HUES64 (cell line): ENCODE results near the gene CACNA1C.

Source experiments
- H3K27ac ChIP-seq: 2 replicates; pipeline ENCODE4 v1.7.0; 2013; ENCODE audit warnings: low read depth, low read length, inconsistent platforms
- H3K27me3 ChIP-seq: 2 replicates; pipeline ENCODE4 v1.6.1; 2013; ENCODE audit warnings: mild to moderate bottlenecking, low read length; ENCODE audit not compliant: insufficient read depth
- H3K36me3 ChIP-seq: 2 replicates; pipeline ENCODE4 v1.6.1; 2013; ENCODE audit warnings: mild to moderate bottlenecking, low read length; ENCODE audit not compliant: insufficient read depth
- H3K4me1 ChIP-seq: 2 replicates; pipeline ENCODE4 v1.6.1; 2013; ENCODE audit warnings: mild to moderate bottlenecking, low read length, moderate library complexity; ENCODE audit not compliant: insufficient read depth
- H3K4me3 ChIP-seq: 2 replicates; pipeline ENCODE4 v1.5.1; 2013; ENCODE audit warnings: mild to moderate bottlenecking, low read length, moderate library complexity
- H3K9ac ChIP-seq: 2 replicates; pipeline ENCODE4 v1.6.1; 2013; ENCODE audit warnings: mild to moderate bottlenecking, low read depth, low read length
- H3K9me3 ChIP-seq: 2 replicates; pipeline ENCODE4 v1.6.1; 2013; ENCODE audit warnings: low read depth, low read length; ENCODE audit not compliant: insufficient read depth
- WGBS: fragments of 150-250, 120-280 bp; methylation state at CpG from one replicate; pipeline ENCODE4 v1.1.7; 2013; ENCODE audit warnings: missing lambda C conversion rate; 5-methylcytosine and 5-hydroxymethylcytosine counted together

The CACNA1C gene

DNA sequence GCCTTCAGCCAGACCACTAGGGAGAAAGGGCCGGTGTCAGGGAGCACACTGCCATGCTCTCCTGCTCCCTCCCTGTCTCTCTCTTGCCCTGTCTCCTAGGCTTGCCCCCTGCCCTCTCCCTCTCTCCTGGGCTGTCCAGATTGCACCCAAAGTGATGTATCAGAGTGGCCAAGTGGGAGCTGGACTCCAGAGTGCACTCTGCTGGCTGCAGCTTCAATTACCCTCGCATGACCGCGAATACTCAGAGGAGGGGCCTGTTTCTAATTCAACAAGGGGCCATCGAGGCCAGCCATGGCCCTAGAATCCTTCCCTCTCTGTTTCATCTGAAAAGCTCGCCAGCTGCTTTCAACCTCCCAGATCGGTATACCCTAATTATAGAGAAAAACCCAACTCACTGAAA, 535.6 kb downstream of the CACNA1C start:
- WGBS = 88% methylated on average over 7 of the region's 7 CpGs
- H3K27ac ChIP-seq = no peak overlapping the region
- H3K9ac ChIP-seq = no peak overlapping the region
- H3K4me3 ChIP-seq = no peak overlapping the region
- peaks cover 20% of the 10 kb centered on the region for H3K27me3 ChIP-seq
- peaks cover 9% of the 10 kb centered on the region; the same call in 1 of the 2 replicates for H3K4me1 ChIP-seq
- H3K36me3 ChIP-seq = no peaks in the 10 kb centered on the region
- H3K9me3 ChIP-seq = no peaks in the 10 kb centered on the region

DNA sequence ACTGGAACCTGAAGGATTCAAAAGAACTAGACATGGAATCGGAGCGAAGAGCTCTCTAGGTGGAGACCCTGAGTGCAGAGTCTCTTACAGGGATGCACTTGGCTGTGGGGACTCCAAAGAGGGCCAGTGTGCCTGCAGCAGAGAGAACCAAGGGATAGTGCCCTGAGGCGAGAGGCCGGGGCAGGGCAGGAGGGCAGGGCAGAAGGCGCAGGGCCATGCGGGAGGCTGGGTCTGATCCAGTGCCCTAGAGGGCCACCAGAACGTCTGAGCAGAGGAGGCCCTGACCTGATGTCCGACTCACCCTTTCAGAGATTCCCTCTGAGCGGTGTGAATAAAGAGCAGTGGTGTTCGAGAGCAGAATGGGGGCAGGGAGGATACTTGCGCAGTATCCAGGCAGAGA, 536.6 kb downstream of the CACNA1C start:
- H3K9me3 ChIP-seq = peaks cover 9% of the 10 kb centered on the region; the same call in 1 of the 2 replicates
- no peaks in the 10 kb centered on the region for H3K36me3 ChIP-seq
- peaks cover 10% of the 10 kb centered on the region for H3K27me3 ChIP-seq
- H3K27ac ChIP-seq = no peak overlapping the region
- WGBS = 94% methylated on average over 11 of the region's 11 CpGs
- no peak overlapping the region for H3K9ac ChIP-seq
- no peak overlapping the region for H3K4me3 ChIP-seq
- peaks cover 9% of the 10 kb centered on the region; the same call in 1 of the 2 replicates for H3K4me1 ChIP-seq

GRCh38 chr12:2593045-2593444, 540.3 kb downstream of the CACNA1C start:
- Histone ChIP-seq H3K9ac (no peak overlapping the region), H3K4me3 (no peak overlapping the region), H3K36me3 (no peaks in the 10 kb centered on the region), H3K9me3 (peaks cover 12% of the 10 kb centered on the region; the same call in 1 of the 2 replicates), H3K27me3 (no peaks in the 10 kb centered on the region), H3K27ac (no peak overlapping the region), H3K4me1 (no peaks in the 10 kb centered on the region)
- 87% methylated on average over 5 of the region's 5 CpGs for WGBS

- no peaks in the 10 kb centered on the region for H3K36me3 ChIP-seq
- H3K9ac ChIP-seq = no peak overlapping the region
- no peak overlapping the region for H3K27ac ChIP-seq
- H3K9me3 ChIP-seq = peaks cover 12% of the 10 kb centered on the region; the same call in 1 of the 2 replicates
- 0 out of 2 replicates have a peak, but pooled peaks cover 2% of the 10 kb centered on the region for H3K4me1 ChIP-seq
- H3K27me3 ChIP-seq = no peaks in the 10 kb centered on the region
- WGBS = 92% methylated on average over 5 of the region's 6 CpGs
- H3K4me3 ChIP-seq = no peak overlapping the region
These were observed 543.7 kb downstream of the CACNA1C start for GRCh38 chr12:2596441-2596840.

- WGBS = 93% methylated on average over 8 of the region's 8 CpGs
These were observed 552.5 kb downstream of the CACNA1C start for GRCh38 chr12:2605301-2605700.

DNA sequence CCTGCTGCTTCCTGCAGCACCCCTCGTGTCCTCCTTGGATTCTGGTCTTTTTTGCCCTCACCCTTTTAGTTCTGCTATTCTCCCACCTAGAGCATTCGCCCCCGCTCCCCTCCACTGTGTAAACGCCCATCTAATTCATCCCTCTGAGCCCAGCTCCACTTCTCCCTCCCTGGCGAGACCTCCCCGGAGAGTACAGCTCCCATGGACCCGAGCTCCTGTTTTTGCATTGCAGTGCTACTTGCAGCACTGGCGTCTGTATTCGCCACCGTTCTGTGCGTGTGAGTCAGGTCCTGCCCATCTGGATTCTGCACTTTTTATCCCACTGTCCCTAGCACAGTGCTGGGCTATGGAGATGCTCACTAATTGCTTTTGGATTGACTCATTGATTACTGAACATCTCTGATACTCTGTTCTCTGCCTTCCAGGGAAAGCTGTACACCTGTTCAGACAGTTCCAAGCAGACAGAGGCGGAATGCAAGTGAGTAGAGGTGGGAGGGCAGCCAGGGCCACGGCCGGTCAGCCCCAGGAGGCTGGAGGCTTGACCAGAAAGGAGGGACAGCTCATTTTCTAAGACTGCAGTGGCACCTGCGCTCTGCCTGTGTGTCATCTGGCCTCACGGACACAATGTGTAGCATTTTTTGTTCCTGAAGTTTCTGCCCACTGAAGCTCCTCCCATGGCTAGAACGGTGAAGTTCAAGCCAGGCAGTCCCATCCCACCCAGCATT, 553.6 kb downstream of the CACNA1C start:
- Histone ChIP-seq H3K4me1 (peaks cover 4% of the 10 kb centered on the region; the same call in 1 of the 2 replicates), H3K27ac (no peak overlapping the region), H3K4me3 (no peak overlapping the region), H3K27me3 (no peaks in the 10 kb centered on the region), H3K9ac (no peak overlapping the region), H3K9me3 (no peaks in the 10 kb centered on the region), H3K36me3 (no peaks in the 10 kb centered on the region)
- 92% methylated on average over 17 of the region's 17 CpGs for WGBS

More at GRCh38 chr12:2605301-2605700, 552.5 kb downstream of the CACNA1C start:
- Histone ChIP-seq H3K27me3 (no peaks in the 10 kb centered on the region), H3K36me3 (no peaks in the 10 kb centered on the region), H3K9ac (no peak overlapping the region), H3K4me1 (peaks cover 4% of the 10 kb centered on the region; the same call in 1 of the 2 replicates), H3K4me3 (no peak overlapping the region), H3K27ac (no peak overlapping the region), H3K9me3 (no peaks in the 10 kb centered on the region)

DNA sequence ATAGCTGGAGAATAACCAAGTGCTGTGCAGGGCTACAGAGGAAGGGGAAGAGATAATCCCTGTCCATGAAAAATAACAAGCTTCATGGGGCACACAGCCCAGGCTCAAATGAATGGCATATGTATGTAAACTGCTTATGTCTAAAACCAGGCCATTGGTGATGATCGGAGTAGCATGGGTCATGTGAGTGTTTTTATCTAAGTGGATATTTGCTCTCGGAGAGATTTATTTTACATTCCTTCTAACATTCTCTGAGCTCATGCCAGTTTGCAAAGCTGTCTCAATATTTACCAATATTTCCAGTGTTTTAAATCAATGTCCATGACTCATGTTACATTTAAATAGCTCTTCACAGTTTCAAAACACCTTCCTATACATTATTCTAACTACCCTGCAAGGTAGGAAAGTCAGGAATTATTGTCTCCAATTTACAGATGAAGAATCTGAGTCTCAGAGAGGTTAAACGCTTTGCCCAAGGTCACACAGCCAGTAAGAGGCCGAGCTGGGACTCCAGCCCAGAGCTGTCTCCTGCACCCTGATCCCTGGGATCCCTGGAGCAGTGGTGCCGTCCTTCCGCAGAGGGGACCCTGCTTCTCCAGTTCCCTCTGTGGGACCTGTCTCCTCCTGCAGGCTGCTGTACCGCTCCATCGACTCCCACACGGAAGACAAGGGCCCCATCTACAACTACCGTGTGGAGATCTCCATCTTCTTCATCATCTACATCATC, 555.3 kb downstream of the CACNA1C start:
- Histone ChIP-seq H3K27ac (no peak overlapping the region), H3K9ac (no peak overlapping the region), H3K36me3 (no peaks in the 10 kb centered on the region), H3K9me3 (no peaks in the 10 kb centered on the region), H3K27me3 (no peaks in the 10 kb centered on the region), H3K4me1 (peaks cover 4% of the 10 kb centered on the region; the same call in 1 of the 2 replicates), H3K4me3 (no peak overlapping the region)
- WGBS = 93% methylated on average over 10 of the region's 10 CpGs

- Histone ChIP-seq H3K9ac (no peak overlapping the region), H3K27me3 (no peaks in the 10 kb centered on the region), H3K9me3 (no peaks in the 10 kb centered on the region), H3K27ac (no peak overlapping the region), H3K4me1 (no peaks in the 10 kb centered on the region), H3K4me3 (no peak overlapping the region), H3K36me3 (no peaks in the 10 kb centered on the region)
- 97% methylated on average over 12 of the region's 12 CpGs for WGBS
These were observed 555.8 kb downstream of the CACNA1C start for GRCh38 chr12:2608608-2608945.

GRCh38 chr12:2609020-2609419, 556.2 kb downstream of the CACNA1C start:
- Histone ChIP-seq H3K27me3 (no peaks in the 10 kb centered on the region), H3K27ac (no peak overlapping the region), H3K9me3 (no peaks in the 10 kb centered on the region), H3K9ac (no peak overlapping the region), H3K4me1 (no peaks in the 10 kb centered on the region), H3K36me3 (no peaks in the 10 kb centered on the region), H3K4me3 (no peak overlapping the region)
- 86% methylated on average over 12 of the region's 12 CpGs for WGBS

DNA sequence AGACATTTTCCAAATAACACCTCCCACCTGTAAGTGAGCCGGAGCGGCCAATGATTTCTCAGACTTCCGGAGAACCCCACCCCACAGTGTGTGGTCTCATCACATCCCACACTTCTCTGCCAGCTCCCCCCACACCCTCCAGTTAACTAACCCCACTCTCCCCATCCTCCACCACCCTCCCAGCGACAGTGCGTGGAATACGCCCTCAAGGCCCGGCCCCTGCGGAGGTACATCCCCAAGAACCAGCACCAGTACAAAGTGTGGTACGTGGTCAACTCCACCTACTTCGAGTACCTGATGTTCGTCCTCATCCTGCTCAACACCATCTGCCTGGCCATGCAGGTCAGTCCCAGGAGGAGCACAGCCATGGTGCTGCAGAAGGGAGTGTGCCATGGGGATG, 557.6 kb downstream of the CACNA1C start:
- H3K4me1 ChIP-seq = no peaks in the 10 kb centered on the region

GRCh38 chr12:2613326-2614073, 560.7 kb downstream of the CACNA1C start:
- WGBS = 84% methylated on average over 12 of the region's 12 CpGs
- Histone ChIP-seq H3K36me3 (no peaks in the 10 kb centered on the region), H3K9me3 (no peaks in the 10 kb centered on the region), H3K4me3 (no peak overlapping the region), H3K9ac (no peak overlapping the region), H3K27ac (no peak overlapping the region), H3K27me3 (no peaks in the 10 kb centered on the region), H3K4me1 (no peaks in the 10 kb centered on the region)

More for the DNA sequence above, 557.6 kb downstream of the CACNA1C start:
- no peaks in the 10 kb centered on the region for H3K27me3 ChIP-seq
- no peaks in the 10 kb centered on the region for H3K9me3 ChIP-seq
- H3K4me3 ChIP-seq = no peak overlapping the region
- H3K9ac ChIP-seq = no peak overlapping the region
- H3K27ac ChIP-seq = no peak overlapping the region
- no peaks in the 10 kb centered on the region for H3K36me3 ChIP-seq
- 97% methylated on average over 11 of the region's 11 CpGs for WGBS
